Stimulated activated CD4-positive, alpha-beta T cell treated with anti-CD3 and anti-CD28 coated beads, Interleukin-12 subunit alpha, Interleukin-12 subunit beta, amount 100 ng/mL, for 4 hours (primary cell): ENCODE measurements around the gene BPTF.
"Not testable (repeated sequence)": the region's sequence is repeated elsewhere in the genome, so short reads cannot be mapped to it uniquely, and the experiment has no call there.

ENCODE experiments used
- DNase-seq: peaks from one replicate; pipeline ENCODE4 v3.0.0-alpha.2; 2020

BPTF gene, protein sequence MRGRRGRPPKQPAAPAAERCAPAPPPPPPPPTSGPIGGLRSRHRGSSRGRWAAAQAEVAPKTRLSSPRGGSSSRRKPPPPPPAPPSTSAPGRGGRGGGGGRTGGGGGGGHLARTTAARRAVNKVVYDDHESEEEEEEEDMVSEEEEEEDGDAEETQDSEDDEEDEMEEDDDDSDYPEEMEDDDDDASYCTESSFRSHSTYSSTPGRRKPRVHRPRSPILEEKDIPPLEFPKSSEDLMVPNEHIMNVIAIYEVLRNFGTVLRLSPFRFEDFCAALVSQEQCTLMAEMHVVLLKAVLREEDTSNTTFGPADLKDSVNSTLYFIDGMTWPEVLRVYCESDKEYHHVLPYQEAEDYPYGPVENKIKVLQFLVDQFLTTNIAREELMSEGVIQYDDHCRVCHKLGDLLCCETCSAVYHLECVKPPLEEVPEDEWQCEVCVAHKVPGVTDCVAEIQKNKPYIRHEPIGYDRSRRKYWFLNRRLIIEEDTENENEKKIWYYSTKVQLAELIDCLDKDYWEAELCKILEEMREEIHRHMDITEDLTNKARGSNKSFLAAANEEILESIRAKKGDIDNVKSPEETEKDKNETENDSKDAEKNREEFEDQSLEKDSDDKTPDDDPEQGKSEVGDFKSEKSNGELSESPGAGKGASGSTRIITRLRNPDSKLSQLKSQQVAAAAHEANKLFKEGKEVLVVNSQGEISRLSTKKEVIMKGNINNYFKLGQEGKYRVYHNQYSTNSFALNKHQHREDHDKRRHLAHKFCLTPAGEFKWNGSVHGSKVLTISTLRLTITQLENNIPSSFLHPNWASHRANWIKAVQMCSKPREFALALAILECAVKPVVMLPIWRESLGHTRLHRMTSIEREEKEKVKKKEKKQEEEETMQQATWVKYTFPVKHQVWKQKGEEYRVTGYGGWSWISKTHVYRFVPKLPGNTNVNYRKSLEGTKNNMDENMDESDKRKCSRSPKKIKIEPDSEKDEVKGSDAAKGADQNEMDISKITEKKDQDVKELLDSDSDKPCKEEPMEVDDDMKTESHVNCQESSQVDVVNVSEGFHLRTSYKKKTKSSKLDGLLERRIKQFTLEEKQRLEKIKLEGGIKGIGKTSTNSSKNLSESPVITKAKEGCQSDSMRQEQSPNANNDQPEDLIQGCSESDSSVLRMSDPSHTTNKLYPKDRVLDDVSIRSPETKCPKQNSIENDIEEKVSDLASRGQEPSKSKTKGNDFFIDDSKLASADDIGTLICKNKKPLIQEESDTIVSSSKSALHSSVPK (N-terminal part only)

DNA sequence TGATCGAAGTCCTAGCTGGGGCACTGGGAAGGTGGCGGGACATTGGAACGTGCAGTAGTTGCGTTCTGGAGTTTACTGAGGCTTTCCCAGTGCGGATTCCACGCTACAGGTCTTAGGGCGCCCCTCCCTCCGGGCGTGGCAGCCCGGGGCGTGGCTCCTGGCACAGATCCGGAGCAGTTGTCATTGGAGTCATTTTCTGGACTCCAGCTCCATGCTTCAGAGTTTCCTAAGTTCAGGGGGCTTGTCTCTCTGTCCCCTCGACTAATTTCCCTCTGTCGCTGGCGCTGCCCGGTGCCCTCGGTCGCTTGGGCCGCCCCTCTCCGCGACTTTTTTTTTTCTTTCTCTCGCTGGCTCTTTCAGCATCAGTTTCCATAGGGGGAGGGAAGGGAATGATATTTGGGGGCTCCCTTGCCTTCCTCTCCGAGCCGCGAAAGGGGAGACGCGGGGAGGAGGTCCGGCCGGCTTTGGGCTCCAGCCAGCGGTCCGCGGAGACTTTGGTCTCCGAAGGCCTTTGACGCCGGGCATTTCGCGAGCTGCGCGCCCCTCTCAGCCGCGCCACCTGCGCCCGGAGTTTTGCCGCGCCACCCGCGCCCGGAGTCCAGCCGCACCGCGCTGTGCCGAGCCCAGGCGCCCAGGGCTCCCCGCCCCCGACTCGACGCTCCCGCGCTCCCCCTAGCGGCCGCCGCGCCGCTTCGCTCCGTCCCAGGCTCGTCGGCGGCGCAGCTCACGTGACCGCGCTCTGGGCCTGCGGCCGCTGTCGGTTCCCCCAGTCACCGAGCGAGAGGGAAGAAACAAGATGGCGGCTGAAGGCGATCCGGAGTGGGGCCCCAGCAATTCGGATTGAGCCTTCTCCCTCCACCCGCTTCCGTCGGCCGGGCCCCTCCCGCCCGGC is at the start of gene BPTF:
Gene BPTF (plus strand): TSS at position 769 of the 892 bp plus-strand sequence. CDS start 222 bp downstream, outside the sequence.
- peak; percentile 89 for DNase-seq

DNA sequence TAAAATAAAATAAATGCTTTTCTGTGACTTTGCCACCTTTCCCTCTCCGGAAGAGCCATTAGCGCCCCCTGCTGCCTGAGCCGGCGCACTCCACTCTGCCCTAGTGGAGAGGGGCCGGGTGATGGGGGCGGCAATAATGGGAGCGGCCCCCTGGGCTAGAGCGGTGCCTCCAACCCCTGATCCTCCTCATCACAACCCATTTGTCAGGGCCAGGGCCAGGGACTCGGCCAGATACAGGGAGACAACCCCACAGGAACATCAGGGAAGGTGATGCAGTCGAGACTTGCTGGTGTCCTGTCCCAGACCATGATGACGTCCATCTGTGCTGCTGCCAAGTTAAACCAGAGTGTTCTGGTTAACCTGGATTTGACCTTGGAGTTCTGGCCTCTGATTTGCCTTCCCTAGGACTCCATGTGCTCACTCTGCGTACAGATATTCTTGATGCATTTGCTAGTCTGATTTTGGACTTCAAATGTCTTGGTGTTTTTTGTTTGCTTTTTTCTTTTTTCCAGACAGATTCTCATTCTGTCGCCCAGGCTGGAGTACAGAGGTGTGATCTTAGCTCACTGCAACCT is 46.1 kb upstream of the BPTF start:
- DNase-seq = peak; percentile 12

DNA sequence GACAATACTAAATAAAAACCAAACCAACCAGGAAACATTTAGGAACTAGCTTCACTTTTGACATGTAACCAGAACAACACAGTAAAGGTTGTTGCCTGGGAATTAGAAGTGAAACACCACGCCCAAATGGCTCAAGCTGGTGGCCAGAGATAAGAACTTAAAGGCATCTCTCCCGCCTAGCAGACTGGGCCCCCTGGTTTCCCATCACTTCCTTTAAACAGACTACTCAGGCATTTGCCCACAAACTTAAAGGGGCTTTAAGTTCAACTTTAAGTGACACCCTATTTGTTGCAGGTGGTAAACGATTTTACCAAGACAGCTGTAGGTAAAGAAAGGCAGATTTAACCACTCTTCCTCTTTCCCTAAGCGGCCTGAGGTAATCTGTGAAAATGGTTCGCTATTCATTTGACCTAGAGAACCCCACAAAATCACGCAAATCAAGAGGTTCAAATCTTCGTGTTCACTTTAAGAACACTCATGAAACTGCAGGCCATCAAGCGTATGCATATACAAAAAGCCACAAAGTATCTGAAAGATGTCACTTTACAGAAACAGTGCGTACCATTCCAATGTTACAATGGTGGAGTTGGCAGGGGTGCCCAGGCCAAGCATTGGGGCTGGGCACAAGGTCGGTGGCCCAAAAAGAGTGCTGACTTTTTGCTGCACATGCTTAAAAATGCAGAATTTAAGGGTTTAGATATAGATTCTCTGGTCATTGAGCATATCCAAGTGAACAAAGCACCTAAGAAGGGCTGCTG is 40.8 kb upstream of the BPTF start:
- DNase-seq = no peak

DNA sequence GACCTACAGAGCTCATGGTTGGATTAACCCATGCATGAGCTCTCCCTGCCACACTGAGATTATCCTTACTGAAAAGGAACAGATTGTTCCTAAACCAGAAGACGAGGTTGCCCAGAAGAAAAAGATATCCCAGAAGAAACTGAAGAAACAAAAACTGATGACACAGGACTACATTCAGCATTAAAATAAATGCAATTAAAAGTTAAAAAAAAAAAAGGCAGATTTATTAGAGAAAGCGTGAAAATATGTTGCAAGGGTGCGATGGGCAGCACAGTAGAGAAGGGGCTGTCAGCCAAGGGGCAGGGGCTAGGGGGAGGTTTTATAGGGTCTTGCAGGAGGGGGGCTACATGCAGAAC is 40.2 kb upstream of the BPTF start:
- no peak for DNase-seq

DNA sequence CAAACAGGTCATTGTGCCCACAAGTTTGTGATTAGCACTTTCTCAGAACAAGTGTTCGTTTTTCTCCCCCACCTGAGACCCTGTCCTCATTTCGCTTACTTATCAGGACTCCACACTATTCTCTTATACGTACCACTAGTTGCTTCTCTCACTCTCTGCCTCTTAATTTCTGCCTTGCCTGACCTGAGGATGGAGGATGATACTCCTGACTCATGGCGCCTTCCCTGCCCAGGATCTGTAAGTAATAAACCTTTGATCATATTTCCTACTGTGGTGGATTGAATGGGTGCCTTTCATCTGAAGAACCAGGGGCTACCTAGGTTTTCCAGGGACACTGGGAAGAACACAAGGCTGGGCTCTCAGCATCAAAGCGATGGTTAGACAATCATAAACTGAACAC is 39.8 kb upstream of the BPTF start:
- DNase-seq = no peak

DNA sequence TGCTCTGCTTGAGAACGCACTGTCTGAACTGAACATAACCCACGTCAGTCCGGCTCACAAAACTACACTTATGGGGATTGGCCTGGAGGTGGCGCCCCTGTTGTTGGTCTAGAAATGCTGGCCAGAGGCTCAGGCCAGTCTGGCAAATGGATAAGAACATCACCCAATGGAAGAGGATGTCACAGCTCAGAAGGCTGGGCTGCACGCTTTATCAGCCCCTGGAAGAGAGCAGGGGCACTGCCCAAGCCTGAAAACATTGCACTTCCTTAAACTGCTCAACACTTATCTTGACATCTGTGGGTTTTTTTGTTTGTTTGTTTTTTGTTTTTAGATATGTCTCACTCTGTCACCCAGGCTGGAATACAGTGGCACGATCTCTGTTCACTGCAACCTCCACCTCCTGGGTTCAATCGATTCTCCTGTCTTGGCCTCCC is 24.8 kb upstream of the BPTF start:
- DNase-seq = peak; percentile 41

DNA sequence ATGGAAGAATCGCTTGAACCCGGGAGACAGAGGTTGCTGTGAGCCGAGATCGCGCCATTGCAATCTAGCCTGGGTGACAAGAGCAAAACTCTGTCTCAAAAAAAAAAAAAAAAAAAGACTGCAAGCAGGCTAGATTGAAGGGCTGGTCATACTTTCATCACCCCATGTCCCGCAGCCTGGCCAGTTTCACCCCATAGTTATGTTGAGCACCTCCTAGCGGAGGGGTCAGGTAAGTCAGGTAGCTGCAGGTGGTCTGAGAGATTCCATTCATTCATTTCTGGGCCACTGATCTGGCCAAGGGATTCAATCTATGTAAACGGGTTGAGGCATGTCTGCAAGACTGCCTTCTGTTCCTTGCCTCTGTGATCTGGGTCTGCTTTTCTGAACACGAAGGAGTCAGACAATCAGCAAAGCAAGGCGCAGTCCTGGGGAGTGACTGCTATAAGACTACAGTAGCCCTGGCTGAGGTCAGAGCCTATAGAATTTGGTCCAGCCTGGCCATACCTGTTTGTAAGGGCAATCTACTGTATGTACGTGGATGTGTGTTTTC is 23.6 kb upstream of the BPTF start:
- no peak for DNase-seq

DNA sequence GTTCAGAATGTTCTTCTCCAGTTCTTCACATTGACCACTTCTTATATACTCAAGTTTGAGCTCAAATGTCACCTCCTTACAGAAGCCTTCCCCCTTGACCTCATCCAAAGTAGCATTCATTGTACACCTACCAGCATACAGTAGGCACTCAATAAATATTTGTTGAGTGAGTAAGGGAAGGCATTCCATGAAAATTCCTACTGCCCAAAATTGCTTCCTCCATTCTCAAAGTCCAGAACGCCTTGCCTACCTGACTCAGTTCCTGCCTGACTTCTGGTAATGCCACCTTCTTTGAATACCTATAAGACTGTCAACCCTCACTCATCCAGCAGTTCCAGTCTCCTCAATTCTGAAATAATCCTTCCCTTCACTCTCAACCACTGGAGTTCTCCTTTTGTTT is 14.8 kb upstream of the BPTF start:
- no peak for DNase-seq

DNA sequence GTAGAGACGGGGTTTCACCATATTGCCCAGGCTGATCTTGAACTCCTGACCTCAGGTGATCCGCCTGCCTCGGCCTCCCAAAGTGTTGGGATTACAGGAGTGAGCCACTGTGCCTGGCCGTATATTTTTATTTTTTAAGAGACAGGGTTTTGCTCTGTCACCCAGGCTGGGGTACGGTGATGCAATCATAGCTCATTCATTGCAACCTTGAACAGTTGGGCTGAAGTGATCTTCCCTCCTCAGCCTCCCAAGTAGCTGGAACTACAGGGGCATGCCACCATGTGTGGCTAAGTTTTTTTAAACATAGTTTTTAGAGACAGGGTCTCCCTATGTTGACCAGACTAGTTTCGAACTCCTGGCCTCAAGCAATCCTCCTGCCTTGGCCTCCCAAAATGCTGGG is 12.9 kb upstream of the BPTF start:
- not testable (repeated sequence) for DNase-seq

DNA sequence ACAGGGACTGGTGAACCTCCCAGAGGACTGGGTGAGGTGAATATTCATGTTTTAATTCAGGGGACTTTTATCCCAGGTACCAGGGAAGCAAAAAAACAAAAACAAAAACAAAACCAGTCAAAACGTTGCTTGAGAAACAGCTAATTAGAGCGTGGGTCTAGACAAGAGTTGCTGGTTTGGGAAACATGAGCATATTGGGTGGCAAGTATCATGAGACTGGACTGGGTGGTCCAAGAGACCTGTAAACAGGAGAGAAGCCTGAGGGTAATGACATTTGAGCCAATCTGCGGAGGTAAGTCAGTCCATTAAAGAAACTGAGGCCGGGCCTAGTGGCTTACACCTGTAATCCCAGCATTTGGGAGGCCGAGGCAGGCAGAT is 11.5 kb upstream of the BPTF start:
- DNase-seq = no peak

DNA sequence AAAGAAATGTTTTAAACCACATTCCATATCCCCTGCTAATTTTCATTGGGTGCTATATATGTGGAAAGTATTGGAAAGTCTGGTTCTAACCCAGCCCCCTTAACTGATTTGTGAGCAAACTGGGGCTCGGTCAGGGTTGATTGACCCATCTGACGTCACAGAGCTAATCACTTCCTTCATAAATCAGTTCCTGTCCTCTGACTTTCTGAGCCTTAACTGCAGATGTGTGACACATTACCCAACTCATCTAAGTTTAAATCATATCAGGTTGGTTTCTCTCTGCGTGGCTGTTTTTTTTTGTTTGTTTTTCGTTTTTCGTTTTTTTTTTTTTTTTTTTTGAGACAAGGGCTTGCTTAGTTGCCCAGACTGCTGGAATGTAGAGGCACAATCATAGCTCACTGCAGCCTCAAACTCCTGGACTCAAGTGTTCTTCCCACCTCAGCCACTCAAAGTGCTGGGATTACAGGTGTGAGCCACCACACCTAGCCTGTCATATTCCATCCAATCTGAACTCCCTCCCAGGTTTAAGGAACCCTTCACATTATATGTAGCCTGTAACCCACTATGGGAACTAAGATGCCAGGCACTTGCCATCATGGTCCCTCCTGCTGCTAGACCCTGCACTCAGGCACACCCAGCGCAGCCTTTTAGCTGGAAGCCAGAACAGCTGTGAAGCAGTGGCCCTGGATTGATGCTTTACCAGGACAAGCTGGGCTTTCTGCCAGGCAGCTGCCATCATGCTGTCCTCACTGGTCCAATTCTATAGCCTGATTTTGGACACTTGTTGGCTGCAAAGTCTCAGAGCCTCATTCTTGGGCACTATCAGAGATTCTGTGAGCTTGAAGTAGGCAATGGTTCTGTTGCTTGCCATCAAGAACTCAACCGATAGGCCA is 6.9 kb upstream of the BPTF start:
- DNase-seq = no peak

DNA sequence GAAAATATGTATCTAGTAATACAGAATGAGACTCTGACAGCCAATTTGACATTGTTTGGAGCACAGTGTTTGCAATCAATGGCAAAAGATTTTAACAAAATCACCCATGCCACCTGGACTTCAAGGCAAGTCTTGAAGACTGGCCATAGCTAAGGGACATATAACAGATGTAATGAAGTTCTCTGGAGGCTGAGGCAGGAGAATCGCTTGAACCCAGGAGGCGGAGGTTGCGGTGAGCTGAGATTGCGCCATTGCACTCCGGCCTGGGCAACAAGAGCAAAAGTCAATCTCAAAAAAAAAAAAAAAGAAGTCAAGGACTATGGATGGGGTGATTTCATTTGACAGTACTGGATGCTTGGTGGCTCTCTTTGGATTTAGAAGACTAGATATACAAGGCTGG is 5.6 kb upstream of the BPTF start:
- no peak for DNase-seq

DNA sequence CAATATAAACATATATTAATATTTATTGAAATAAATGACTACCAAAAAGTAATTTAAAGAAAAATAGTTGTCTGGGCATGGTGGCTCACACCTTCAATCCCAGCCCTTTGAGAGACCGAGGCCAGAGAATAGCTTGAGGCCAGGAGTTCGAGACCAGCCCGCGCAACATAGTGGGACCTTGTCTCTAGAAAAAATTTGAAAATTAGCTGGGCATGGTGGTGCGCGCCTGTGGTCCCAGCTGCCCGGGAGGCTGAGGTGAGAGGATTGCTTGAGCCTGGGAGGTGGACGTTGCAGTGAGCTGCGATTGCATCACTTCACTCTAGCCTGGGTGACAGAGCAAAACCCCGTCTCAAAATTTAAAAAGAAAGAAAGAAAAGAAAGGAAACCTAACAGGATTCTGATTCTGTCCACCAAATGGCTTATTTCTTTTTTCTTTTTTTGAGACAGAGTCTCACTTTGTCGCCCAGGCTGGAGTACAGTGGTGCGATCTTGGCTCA is 3.4 kb upstream of the BPTF start:
- no peak for DNase-seq

DNA sequence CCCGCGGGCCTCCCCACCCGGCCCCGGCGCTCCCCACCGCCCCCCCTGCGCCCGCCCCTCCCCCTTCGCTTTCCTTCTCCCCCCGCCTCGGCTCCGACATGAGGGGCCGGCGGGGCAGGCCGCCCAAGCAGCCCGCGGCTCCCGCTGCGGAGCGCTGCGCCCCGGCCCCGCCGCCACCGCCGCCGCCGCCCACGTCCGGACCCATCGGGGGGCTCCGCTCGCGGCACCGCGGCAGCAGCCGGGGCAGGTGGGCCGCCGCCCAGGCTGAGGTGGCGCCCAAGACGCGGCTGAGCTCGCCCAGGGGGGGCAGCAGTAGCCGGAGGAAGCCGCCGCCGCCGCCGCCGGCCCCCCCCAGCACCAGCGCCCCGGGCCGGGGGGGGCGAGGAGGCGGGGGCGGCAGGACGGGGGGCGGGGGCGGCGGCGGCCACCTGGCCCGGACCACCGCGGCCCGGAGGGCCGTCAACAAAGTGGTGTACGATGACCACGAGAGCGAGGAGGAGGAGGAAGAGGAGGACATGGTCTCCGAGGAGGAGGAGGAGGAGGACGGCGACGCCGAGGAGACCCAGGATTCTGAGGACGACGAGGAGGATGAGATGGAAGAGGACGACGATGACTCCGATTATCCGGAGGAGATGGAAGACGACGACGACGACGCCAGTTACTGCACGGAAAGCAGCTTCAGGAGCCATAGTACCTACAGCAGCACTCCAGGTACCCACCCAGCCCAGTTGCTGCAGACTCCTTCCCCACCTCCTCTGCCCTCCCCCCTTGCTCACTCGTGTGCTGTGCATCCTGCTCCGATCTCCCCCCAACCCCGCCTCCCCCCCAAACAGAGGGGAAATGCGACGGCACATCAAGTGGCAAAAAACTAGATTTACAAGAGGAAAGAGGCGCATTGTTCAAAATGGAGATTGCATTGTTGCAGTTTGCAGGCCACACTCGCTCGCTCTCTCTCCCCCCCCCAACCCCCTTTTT is 611 bp downstream of the BPTF start:
- DNase-seq = peak; percentile 42

DNA sequence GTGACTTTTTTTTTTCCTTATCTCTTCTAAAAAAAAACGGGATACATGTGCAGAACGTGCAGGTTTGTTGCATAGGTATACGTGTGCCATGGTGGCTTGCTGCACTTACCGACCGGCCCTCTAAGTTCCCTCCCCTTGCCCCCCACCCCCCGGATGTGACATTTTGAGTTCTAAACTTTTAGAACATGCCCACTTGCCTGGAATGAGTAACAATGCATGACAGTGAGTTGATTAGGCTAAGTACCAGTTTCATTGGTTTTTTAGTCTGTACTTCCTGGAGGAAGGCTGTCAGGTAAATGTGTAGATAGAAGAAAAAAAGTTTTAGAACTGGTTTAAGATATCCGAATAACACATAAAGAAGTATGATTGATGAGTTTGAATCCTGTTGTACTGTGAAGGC is 4.0 kb downstream of the BPTF start:
- DNase-seq = peak; percentile 42

DNA sequence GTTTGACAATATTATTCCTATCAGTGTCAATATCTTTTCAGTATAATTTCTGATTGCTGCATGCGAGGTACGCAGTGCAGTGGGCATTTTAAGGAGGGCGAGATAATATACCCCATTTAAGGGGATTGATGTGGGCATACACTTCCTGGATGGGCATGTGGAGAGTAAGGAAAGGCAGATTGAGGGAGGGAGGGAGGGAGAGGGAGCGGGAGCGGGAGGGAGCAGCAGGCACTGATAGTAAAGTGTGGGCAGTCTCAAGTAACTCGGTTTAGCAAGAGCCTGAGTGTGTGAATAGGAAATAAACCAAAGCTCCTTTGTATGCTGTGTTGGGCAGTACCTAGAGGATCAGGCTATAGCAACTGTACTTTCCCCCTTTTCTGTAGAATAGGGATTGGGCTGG is 5.1 kb downstream of the BPTF start:
- DNase-seq = no peak

DNA sequence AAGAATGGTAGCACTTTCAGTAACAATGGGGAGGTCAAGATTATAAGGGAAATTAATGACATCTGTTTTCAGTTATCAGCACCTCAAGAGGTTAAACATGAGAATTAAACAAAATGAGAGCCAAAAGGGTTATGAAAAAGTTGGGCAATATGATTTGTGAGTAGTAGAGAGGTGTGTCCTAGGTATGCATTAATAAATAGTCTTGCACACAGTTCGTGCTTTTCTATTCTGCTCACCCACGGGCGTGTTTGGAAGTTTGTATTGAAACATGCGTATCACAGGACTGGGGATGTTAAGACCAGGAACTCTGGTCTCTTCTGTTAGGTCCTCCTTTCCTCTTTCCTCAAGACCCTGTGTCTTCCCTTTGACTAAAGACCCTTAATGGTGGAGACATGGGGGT is 6.0 kb downstream of the BPTF start:
- DNase-seq = no peak

DNA sequence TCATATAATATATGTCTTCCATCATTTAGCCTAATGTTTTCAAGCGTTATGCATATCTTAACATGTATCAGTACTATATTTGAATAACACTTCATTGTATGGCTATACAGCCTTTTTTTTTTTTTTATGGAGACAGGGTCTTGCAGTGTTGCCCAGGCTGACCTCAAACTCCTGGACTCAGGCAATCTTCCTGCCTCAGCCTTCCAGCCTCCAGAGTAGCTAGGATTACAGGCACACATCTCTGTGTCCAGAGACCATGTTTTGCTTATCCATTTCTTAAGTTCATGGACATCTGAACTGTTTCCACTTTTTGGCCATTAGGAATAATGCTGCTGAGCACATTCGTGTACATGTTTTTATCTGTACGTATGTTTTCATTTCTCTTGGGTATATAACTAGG is 7.8 kb downstream of the BPTF start:
- no peak for DNase-seq
